HepG2 (cell line): ENCODE measurements around the gene MFSD11. TPM values are rescaled to one million over a fixed set of nuclear protein-coding genes. Genes with fewer than 3 reads are reported as not detected.
A peak's percentile ranks its signal among the peaks of the same experiment; 100 is the strongest.

Experiments used
- CEBPG ChIP-seq: IDR thresholded peaks from 2 replicates; pipeline ENCODE4 v1.6.1; 2016
- DMAP1 ChIP-seq: IDR thresholded peaks from 2 replicates; pipeline ENCODE4 v1.6.1; 2016
- GMEB1 ChIP-seq: sonication (generic); formaldehyde crosslinking; IDR thresholded peaks from 2 replicates; pipeline ENCODE4 v1.5.1; 2020; ENCODE audit warnings: missing genetic modification reagents, mild to moderate bottlenecking, borderline replicate concordance
- HCFC1 ChIP-seq: fragments of 150-350 bp; IDR thresholded peaks from 2 replicates; pipeline ENCODE4 v1.6.1; 2014; ENCODE audit warnings: low read depth, low read length
- KDM5A ChIP-seq: fragments of 200-600 bp; sonication (generic); IDR thresholded peaks from 2 replicates; pipeline ENCODE4 v1.7.0; 2018; ENCODE audit warnings: antibody characterized with exemption, mild to moderate bottlenecking, low read length, borderline replicate concordance
- MAFK ChIP-seq, 2 experiments: IDR thresholded peaks in 1 of 2; conservative IDR thresholded peaks in 1 of 2; 2 replicates each; pipeline ENCODE4 v1.6.1; 2011; ENCODE audit warnings: improper control_type of control experiment in 2 of 2, low read length in 2 of 2
- PLRG1 ChIP-seq: fragments of 450-650 bp; conservative IDR thresholded peaks from 2 replicates; pipeline ENCODE4 v1.6.1; 2016
- POLR2AphosphoS5 ChIP-seq: IDR thresholded peaks from 2 replicates; pipeline ENCODE4 v1.6.1; 2012; ENCODE audit warnings: low read depth, low read length
- RXRA ChIP-seq: sonication (generic); formaldehyde crosslinking; IDR thresholded peaks from 2 replicates; pipeline ENCODE4 v1.5.1; 2020; ENCODE audit warnings: missing genetic modification reagents
- RXRB ChIP-seq: IDR thresholded peaks from 2 replicates; pipeline ENCODE4 v1.6.1; 2016; ENCODE audit warnings: borderline replicate concordance, missing genetic modification reagents, missing compliant biosample characterization
- SNAI1 ChIP-seq: sonication (generic); formaldehyde crosslinking; IDR thresholded peaks from 2 replicates; pipeline ENCODE4 v1.5.0; 2020; ENCODE audit warnings: mild to moderate bottlenecking, missing genetic modification reagents, borderline replicate concordance
- TFAP4 ChIP-seq: sonication (generic); IDR thresholded peaks from 2 replicates; pipeline ENCODE4 v1.6.1; 2016; ENCODE audit warnings: low read depth, borderline replicate concordance
- ZNF263 ChIP-seq: sonication (generic); formaldehyde crosslinking; IDR thresholded peaks from 2 replicates; pipeline ENCODE4 v1.4.0; 2020; ENCODE audit warnings: missing genetic modification reagents
- ZNF292 ChIP-seq: sonication (generic); formaldehyde crosslinking; IDR thresholded peaks from 2 replicates; pipeline ENCODE4 v1.8.1; 2022; ENCODE audit warnings: mild to moderate bottlenecking, low read depth, missing genetic modification reagents, borderline replicate concordance
- ZNF430 ChIP-seq: sonication (generic); formaldehyde crosslinking; IDR thresholded peaks from 2 replicates; pipeline ENCODE4 v1.9.0; 2021; ENCODE audit warnings: mild to moderate bottlenecking, missing genetic modification reagents
- ZSCAN25 ChIP-seq: sonication (generic); formaldehyde crosslinking; IDR thresholded peaks from 2 replicates; pipeline ENCODE4 v1.8.0; 2022; ENCODE audit warnings: mild to moderate bottlenecking, missing genetic modification reagents
- polyA plus RNA-seq, 8 experiments: library from polyadenylated mRNA; depleted of rRNA in 3 of 8; stranded (reverse) in 7 of 8; unstranded in 1 of 8; fragments of >200 nt; fragmentation: Illumina TruSeq in 4 of 8; extraction: Trizol in 4 of 8; gene quantifications; 2 replicates each; pipeline versions ENCODE4 v1.2.1 to v1.2.3, GENCODE V29; 2011 to 2016; ENCODE audit warnings: low read depth in 4 of 8, missing spikeins in 1 of 8, mixed read lengths in 1 of 8; ENCODE audit not compliant: insufficient read depth in 1 of 8
- total RNA-seq, 5 experiments: library from RNA; depleted of rRNA; stranded (reverse); fragments of >200 nt; fragmentation: Illumina TruSeq; extraction: Trizol; gene quantifications; 2 replicates each; pipeline ENCODE4 v1.2.3, GENCODE V29; 2016; ENCODE audit warnings: low read depth in 1 of 5
- TF ChIP-seq, protein P1 (sequence below): sonication (generic); formaldehyde crosslinking; IDR thresholded peaks from 2 replicates; pipeline ENCODE4 v1.9.0; 2022; ENCODE audit warnings: missing genetic modification reagents, mild to moderate bottlenecking, borderline replicate concordance
- TF ChIP-seq, protein P2 (sequence below): sonication (generic); formaldehyde crosslinking; IDR thresholded peaks from 2 replicates; pipeline ENCODE4 v1.9.0; 2021; ENCODE audit warnings: missing genetic modification reagents, borderline replicate concordance
- TF ChIP-seq, protein P3 (sequence below): sonication (generic); formaldehyde crosslinking; IDR thresholded peaks from 2 replicates; pipeline ENCODE4 v1.4.0; 2020; ENCODE audit warnings: low read depth, missing genetic modification reagents

Gene MFSD11
- total and polyA plus RNA-seq, 2 of the 13 experiments (the other 11 are each of a cell fraction or from before 2014, with no cell fraction given) = 26.1 to 36.3 TPM

GRCh38 chr17:76736349-76737081 lies 1.4 kb upstream of the MFSD11 start (continued):
- no peak for TF ChIP-seq GMEB1 (CRISPR knock-in tag)
- no peak for TF ChIP-seq KDM5A
- TF ChIP-seq HCFC1 = no peak
- TF ChIP-seq CEBPG = no peak
- no peak; the same call in 1 of the 2 replicates for TF ChIP-seq ZSCAN25
- TF ChIP-seq, protein P1, sequence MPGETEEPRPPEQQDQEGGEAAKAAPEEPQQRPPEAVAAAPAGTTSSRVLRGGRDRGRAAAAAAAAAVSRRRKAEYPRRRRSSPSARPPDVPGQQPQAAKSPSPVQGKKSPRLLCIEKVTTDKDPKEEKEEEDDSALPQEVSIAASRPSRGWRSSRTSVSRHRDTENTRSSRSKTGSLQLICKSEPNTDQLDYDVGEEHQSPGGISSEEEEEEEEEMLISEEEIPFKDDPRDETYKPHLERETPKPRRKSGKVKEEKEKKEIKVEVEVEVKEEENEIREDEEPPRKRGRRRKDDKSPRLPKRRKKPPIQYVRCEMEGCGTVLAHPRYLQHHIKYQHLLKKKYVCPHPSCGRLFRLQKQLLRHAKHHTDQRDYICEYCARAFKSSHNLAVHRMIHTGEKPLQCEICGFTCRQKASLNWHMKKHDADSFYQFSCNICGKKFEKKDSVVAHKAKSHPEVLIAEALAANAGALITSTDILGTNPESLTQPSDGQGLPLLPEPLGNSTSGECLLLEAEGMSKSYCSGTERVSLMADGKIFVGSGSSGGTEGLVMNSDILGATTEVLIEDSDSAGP (CRISPR knock-in tag) = 0 out of 2 replicates have a peak, but pooled peaks have one; percentile 2
- no peak for TF ChIP-seq MAFK (conservative IDR thresholded peaks at IDR 0.05 in 1 of 2, IDR thresholded peaks at IDR 0.05 in 1 of 2; ENCODE audit: low read length in 2 of 2)
- TF ChIP-seq TFAP4 = no peak
- TF ChIP-seq, protein P2, sequence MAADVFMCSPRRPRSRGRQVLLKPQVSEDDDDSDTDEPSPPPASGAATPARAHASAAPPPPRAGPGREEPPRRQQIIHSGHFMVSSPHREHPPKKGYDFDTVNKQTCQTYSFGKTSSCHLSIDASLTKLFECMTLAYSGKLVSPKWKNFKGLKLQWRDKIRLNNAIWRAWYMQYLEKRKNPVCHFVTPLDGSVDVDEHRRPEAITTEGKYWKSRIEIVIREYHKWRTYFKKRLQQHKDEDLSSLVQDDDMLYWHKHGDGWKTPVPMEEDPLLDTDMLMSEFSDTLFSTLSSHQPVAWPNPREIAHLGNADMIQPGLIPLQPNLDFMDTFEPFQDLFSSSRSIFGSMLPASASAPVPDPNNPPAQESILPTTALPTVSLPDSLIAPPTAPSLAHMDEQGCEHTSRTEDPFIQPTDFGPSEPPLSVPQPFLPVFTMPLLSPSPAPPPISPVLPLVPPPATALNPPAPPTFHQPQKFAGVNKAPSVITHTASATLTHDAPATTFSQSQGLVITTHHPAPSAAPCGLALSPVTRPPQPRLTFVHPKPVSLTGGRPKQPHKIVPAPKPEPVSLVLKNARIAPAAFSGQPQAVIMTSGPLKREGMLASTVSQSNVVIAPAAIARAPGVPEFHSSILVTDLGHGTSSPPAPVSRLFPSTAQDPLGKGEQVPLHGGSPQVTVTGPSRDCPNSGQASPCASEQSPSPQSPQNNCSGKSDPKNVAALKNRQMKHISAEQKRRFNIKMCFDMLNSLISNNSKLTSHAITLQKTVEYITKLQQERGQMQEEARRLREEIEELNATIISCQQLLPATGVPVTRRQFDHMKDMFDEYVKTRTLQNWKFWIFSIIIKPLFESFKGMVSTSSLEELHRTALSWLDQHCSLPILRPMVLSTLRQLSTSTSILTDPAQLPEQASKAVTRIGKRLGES (CRISPR knock-in tag) = no peak
- peak; percentile 12; the same call in 1 of the 2 replicates for TF ChIP-seq ZNF430 (CRISPR knock-in tag)
- TF ChIP-seq, protein P3, sequence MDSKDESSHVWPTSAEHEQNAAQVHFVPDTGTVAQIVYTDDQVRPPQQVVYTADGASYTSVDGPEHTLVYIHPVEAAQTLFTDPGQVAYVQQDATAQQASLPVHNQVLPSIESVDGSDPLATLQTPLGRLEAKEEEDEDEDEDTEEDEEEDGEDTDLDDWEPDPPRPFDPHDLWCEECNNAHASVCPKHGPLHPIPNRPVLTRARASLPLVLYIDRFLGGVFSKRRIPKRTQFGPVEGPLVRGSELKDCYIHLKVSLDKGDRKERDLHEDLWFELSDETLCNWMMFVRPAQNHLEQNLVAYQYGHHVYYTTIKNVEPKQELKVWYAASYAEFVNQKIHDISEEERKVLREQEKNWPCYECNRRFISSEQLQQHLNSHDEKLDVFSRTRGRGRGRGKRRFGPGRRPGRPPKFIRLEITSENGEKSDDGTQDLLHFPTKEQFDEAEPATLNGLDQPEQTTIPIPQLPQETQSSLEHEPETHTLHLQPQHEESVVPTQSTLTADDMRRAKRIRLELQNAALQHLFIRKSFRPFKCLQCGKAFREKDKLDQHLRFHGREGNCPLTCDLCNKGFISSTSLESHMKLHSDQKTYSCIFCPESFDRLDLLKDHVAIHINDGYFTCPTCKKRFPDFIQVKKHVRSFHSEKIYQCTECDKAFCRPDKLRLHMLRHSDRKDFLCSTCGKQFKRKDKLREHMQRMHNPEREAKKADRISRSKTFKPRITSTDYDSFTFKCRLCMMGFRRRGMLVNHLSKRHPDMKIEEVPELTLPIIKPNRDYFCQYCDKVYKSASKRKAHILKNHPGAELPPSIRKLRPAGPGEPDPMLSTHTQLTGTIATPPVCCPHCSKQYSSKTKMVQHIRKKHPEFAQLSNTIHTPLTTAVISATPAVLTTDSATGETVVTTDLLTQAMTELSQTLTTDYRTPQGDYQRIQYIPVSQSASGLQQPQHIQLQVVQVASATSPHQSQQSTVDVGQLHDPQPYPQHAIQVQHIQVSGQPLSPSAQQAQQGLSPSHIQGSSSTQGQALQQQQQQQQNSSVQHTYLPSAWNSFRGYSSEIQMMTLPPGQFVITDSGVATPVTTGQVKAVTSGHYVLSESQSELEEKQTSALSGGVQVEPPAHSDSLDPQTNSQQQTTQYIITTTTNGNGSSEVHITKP (CRISPR knock-in tag) = no peak
- TF ChIP-seq POLR2AphosphoS5 = peak; percentile 36; the same call in 1 of the 2 replicates
- peak; percentile 9; the same call in 1 of the 2 replicates for TF ChIP-seq ZNF263 (CRISPR knock-in tag)
- no peak for TF ChIP-seq RXRA (CRISPR knock-in tag)
- TF ChIP-seq PLRG1 = no peak
- TF ChIP-seq ZNF292 (CRISPR knock-in tag) = no peak
- TF ChIP-seq SNAI1 (CRISPR knock-in tag) = no peak
- TF ChIP-seq DMAP1 (CRISPR knock-in tag) = no peak; the same call in 1 of the 2 replicates
- TF ChIP-seq RXRB (CRISPR knock-in tag) = no peak
